HepG2 (cell line): ENCODE data around the gene CHP1. TPM values are rescaled to one million over a fixed set of nuclear protein-coding genes. Genes with fewer than 3 reads are reported as not detected.

Experiments
- DMAP1 ChIP-seq: IDR thresholded peaks from 2 replicates; pipeline ENCODE4 v1.6.1; 2016
- ETV5 ChIP-seq: IDR thresholded peaks from 2 replicates; pipeline ENCODE4 v1.6.1; 2018; ENCODE audit warnings: missing biosample characterization, missing genetic modification reagents, inconsistent platforms, borderline replicate concordance
- FIP1L1 ChIP-seq: fragments of 200-400 bp; formaldehyde crosslinking; IDR thresholded peaks from 2 replicates; pipeline ENCODE4 v1.6.1; 2018; ENCODE audit warnings: low read depth, mild to moderate bottlenecking, low read length, moderate library complexity, borderline replicate concordance; ENCODE audit not compliant: insufficient read depth
- FOXO1 ChIP-seq: sonication (generic); formaldehyde crosslinking; IDR thresholded peaks from 2 replicates; pipeline ENCODE4 v1.4.0; 2020; ENCODE audit warnings: missing genetic modification reagents
- HNRNPH1 ChIP-seq: fragments of 200-400 bp; formaldehyde crosslinking; optimal IDR thresholded peaks from 2 replicates; pipeline ENCODE3; 2017; ENCODE audit warnings: mild to moderate bottlenecking, low read depth, low read length
- KDM1A ChIP-seq: IDR thresholded peaks from 2 replicates; pipeline ENCODE4 v1.6.1; 2016; ENCODE audit warnings: missing compliant biosample characterization
- KDM5A ChIP-seq: fragments of 200-600 bp; sonication (generic); IDR thresholded peaks from 2 replicates; pipeline ENCODE4 v1.7.0; 2018; ENCODE audit warnings: antibody characterized with exemption, mild to moderate bottlenecking, low read length, borderline replicate concordance
- MEIS1 ChIP-seq: sonication (generic); formaldehyde crosslinking; IDR thresholded peaks from 2 replicates; pipeline ENCODE4 v1.9.0; 2021; ENCODE audit warnings: mild to moderate bottlenecking, missing genetic modification reagents, moderate library complexity, borderline replicate concordance
- MIER2 ChIP-seq: IDR thresholded peaks from 2 replicates; pipeline ENCODE4 v1.6.1; 2016; ENCODE audit warnings: missing biosample characterization, missing genetic modification reagents
- NR2F1 ChIP-seq, 2 experiments: fragments of 450-650 bp in 1 of 2; formaldehyde crosslinking in 1 of 2; IDR thresholded peaks; 2 replicates each; pipeline versions ENCODE4 v1.5.0 to v1.6.1; 2016 to 2020; ENCODE audit warnings: mild to moderate bottlenecking in 1 of 2, missing compliant biosample characterization in 1 of 2, missing genetic modification reagents in 1 of 2, moderate library complexity in 1 of 2
- SKI ChIP-seq: fragments of 450-650 bp; IDR thresholded peaks from one replicate; pipeline ENCODE4 v1.6.1; 2018; ENCODE audit warnings: mild to moderate bottlenecking; ENCODE audit not compliant: partially characterized antibody
- TARDBP ChIP-seq: sonication (generic); formaldehyde crosslinking; IDR thresholded peaks from 2 replicates; pipeline ENCODE4 v1.8.0; 2022; ENCODE audit warnings: mild to moderate bottlenecking, missing genetic modification reagents
- TCF7L2 ChIP-seq: IDR thresholded peaks from 2 replicates; pipeline ENCODE4 v1.6.1; 2011; ENCODE audit warnings: mild to moderate bottlenecking, low read depth, low read length, moderate library complexity
- ZFP36L1 ChIP-seq: sonication (generic); formaldehyde crosslinking; IDR thresholded peaks from 2 replicates; pipeline ENCODE4 v1.8.0; 2022; ENCODE audit warnings: mild to moderate bottlenecking, missing genetic modification reagents, moderate library complexity
- ZMYM4 ChIP-seq: sonication (generic); formaldehyde crosslinking; IDR thresholded peaks from 2 replicates; pipeline ENCODE4 v1.8.1; 2023; ENCODE audit warnings: mild to moderate bottlenecking, missing genetic modification reagents
- ZNF432 ChIP-seq: sonication (generic); formaldehyde crosslinking; IDR thresholded peaks from 2 replicates; pipeline ENCODE4 v1.5.0; 2020; ENCODE audit warnings: missing genetic modification reagents, mild to moderate bottlenecking, borderline replicate concordance
- ZNF562 ChIP-seq: sonication (generic); formaldehyde crosslinking; IDR thresholded peaks from 2 replicates; pipeline ENCODE4 v1.8.0; 2022; ENCODE audit warnings: missing genetic modification reagents, borderline replicate concordance
- ZNF670 ChIP-seq: sonication (generic); formaldehyde crosslinking; IDR thresholded peaks from 2 replicates; pipeline ENCODE4 v1.8.0; 2022; ENCODE audit warnings: mild to moderate bottlenecking, missing genetic modification reagents, borderline replicate concordance
- ZNF703 ChIP-seq: sonication (generic); formaldehyde crosslinking; IDR thresholded peaks from 2 replicates; pipeline ENCODE4 v1.5.1; 2020; ENCODE audit warnings: missing genetic modification reagents, mild to moderate bottlenecking, moderate library complexity, borderline replicate concordance
- polyA plus RNA-seq, 8 experiments: library from polyadenylated mRNA; depleted of rRNA in 3 of 8; stranded (reverse) in 7 of 8; unstranded in 1 of 8; fragments of >200 nt; fragmentation: Illumina TruSeq in 4 of 8; extraction: Trizol in 4 of 8; gene quantifications; 2 replicates each; pipeline versions ENCODE4 v1.2.1 to v1.2.3, GENCODE V29; 2011 to 2016; ENCODE audit warnings: low read depth in 4 of 8, missing spikeins in 1 of 8, mixed read lengths in 1 of 8; ENCODE audit not compliant: insufficient read depth in 1 of 8
- total RNA-seq, 5 experiments: library from RNA; depleted of rRNA; stranded (reverse); fragments of >200 nt; fragmentation: Illumina TruSeq; extraction: Trizol; gene quantifications; 2 replicates each; pipeline ENCODE4 v1.2.3, GENCODE V29; 2016; ENCODE audit warnings: low read depth in 1 of 5
- TF ChIP-seq, protein P1 (sequence below): sonication (generic); formaldehyde crosslinking; conservative IDR thresholded peaks from 2 replicates; pipeline ENCODE4 v1.4.0; 2020; ENCODE audit warnings: missing genetic modification reagents
- TF ChIP-seq, protein P2 (sequence below): sonication (generic); formaldehyde crosslinking; IDR thresholded peaks from 2 replicates; pipeline ENCODE4 v1.5.0; 2020; ENCODE audit warnings: mild to moderate bottlenecking, missing genetic modification reagents
- TF ChIP-seq, protein P3 (sequence below): sonication (generic); formaldehyde crosslinking; IDR thresholded peaks from 2 replicates; pipeline ENCODE4 v1.8.1; 2023; ENCODE audit warnings: mild to moderate bottlenecking, inconsistent platforms, moderate library complexity, missing genetic modification reagents, borderline replicate concordance
- TF ChIP-seq, protein P4 (sequence below): sonication (generic); formaldehyde crosslinking; IDR thresholded peaks from 2 replicates; pipeline ENCODE4 v1.4.0; 2020; ENCODE audit warnings: missing genetic modification reagents

CHP1 gene
- total and polyA plus RNA-seq, 2 of the 13 experiments (the other 11 are each of a cell fraction or from before 2014, with no cell fraction given), result 49.6 to 76.4 TPM

DNA sequence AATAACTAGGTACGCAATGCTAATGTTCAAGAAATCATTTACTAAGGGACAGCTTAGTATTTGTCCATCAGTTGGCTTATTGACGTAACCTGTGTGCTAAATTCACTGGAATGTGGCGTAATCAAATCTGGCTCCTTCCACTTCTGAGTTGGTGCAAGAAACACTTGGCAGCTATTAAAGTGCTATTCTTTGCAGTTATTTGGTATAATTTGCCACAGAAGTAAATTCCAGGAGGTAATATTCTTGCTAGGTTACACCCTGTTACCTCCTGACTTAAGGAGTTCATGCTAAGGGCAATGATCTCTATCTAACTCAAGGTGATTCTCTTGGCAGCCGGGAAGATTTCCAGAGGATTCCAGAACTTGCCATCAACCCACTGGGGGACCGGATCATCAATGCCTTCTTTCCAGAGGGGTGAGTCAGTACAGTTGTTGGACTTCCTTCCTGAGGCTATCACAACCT, 25.5 kb downstream of the CHP1 start (continued):
- TF ChIP-seq ZNF670 (CRISPR knock-in tag) (no peak), ZMYM4 (CRISPR knock-in tag) (no peak), FIP1L1 (no peak), NR2F1 (CRISPR knock-in tag; IDR thresholded peaks at IDR 0.05) (no peak), KDM5A (no peak), TARDBP (CRISPR knock-in tag) (no peak), HNRNPH1 (no peak), ZNF432 (CRISPR knock-in tag) (no peak), SKI (no peak), FOXO1 (CRISPR knock-in tag) (no peak), DMAP1 (CRISPR knock-in tag) (no peak), TCF7L2 (no peak), ZNF562 (CRISPR knock-in tag) (no peak), MEIS1 (CRISPR knock-in tag) (no peak), ZNF703 (no peak), KDM1A (CRISPR knock-in tag) (no peak), ZFP36L1 (CRISPR knock-in tag) (no peak), MIER2 (CRISPR knock-in tag) (no peak), ETV5 (CRISPR knock-in tag) (no peak)
- TF ChIP-seq, protein P1, sequence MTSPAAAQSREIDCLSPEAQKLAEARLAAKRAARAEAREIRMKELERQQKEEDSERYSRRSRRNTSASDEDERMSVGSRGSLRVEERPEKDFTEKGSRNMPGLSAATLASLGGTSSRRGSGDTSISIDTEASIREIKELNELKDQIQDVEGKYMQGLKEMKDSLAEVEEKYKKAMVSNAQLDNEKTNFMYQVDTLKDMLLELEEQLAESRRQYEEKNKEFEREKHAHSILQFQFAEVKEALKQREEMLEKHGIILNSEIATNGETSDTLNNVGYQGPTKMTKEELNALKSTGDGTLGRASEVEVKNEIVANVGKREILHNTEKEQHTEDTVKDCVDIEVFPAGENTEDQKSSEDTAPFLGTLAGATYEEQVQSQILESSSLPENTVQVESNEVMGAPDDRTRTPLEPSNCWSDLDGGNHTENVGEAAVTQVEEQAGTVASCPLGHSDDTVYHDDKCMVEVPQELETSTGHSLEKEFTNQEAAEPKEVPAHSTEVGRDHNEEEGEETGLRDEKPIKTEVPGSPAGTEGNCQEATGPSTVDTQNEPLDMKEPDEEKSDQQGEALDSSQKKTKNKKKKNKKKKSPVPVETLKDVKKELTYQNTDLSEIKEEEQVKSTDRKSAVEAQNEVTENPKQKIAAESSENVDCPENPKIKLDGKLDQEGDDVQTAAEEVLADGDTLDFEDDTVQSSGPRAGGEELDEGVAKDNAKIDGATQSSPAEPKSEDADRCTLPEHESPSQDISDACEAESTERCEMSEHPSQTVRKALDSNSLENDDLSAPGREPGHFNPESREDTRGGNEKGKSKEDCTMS (CRISPR knock-in tag), result no peak
- TF ChIP-seq, protein P2, sequence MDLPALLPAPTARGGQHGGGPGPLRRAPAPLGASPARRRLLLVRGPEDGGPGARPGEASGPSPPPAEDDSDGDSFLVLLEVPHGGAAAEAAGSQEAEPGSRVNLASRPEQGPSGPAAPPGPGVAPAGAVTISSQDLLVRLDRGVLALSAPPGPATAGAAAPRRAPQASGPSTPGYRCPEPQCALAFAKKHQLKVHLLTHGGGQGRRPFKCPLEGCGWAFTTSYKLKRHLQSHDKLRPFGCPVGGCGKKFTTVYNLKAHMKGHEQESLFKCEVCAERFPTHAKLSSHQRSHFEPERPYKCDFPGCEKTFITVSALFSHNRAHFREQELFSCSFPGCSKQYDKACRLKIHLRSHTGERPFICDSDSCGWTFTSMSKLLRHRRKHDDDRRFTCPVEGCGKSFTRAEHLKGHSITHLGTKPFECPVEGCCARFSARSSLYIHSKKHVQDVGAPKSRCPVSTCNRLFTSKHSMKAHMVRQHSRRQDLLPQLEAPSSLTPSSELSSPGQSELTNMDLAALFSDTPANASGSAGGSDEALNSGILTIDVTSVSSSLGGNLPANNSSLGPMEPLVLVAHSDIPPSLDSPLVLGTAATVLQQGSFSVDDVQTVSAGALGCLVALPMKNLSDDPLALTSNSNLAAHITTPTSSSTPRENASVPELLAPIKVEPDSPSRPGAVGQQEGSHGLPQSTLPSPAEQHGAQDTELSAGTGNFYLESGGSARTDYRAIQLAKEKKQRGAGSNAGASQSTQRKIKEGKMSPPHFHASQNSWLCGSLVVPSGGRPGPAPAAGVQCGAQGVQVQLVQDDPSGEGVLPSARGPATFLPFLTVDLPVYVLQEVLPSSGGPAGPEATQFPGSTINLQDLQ (CRISPR knock-in tag), result no peak
- TF ChIP-seq, protein P3, sequence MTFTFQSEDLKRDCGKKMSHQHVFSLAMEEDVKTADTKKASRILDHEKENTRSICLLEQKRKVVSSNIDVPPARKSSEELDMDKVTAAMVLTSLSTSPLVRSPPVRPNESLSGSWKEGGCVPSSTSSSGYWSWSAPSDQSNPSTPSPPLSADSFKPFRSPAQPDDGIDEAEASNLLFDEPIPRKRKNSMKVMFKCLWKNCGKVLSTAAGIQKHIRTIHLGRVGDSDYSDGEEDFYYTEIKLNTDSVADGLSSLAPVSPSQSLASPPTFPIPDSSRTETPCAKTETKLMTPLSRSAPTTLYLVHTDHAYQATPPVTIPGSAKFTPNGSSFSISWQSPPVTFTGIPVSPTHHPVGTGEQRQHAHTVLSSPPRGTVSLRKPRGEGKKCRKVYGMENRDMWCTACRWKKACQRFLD (CRISPR knock-in tag), result no peak
- TF ChIP-seq, protein P4, sequence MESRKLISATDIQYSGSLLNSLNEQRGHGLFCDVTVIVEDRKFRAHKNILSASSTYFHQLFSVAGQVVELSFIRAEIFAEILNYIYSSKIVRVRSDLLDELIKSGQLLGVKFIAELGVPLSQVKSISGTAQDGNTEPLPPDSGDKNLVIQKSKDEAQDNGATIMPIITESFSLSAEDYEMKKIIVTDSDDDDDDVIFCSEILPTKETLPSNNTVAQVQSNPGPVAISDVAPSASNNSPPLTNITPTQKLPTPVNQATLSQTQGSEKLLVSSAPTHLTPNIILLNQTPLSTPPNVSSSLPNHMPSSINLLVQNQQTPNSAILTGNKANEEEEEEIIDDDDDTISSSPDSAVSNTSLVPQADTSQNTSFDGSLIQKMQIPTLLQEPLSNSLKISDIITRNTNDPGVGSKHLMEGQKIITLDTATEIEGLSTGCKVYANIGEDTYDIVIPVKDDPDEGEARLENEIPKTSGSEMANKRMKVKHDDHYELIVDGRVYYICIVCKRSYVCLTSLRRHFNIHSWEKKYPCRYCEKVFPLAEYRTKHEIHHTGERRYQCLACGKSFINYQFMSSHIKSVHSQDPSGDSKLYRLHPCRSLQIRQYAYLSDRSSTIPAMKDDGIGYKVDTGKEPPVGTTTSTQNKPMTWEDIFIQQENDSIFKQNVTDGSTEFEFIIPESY (CRISPR knock-in tag), result no peak
